Aortic smooth muscle cell (primary cell): Measurements from ENCODE around the gene DPEP1. TPM values are rescaled to one million over a fixed set of nuclear protein-coding genes. Genes with fewer than 3 reads are reported as not detected.

Experiments used
- total RNA-seq: library from RNA; depleted of rRNA; stranded (reverse); fragments of >200 nt; gene quantifications from 2 replicates; pipeline ENCODE4 v1.2.3, GENCODE V29; 2014

DPEP1 gene
- not detected in 2 replicates for total RNA-seq

GRCh38 chr16:89613231-89613953 lies at the start of gene DPEP1:
DPEP1 (plus strand) TSS chr16:89613642; CDS start chr16:89630411, 16,769 bp downstream.

GRCh38 chr16:89575247-89576152 lies 37.9 kb upstream of the DPEP1 start, which contains the start of gene CPNE7:
CPNE7 (plus strand) TSS chr16:89575758; CDS start chr16:89575898, 140 bp downstream.

GRCh38 chr16:89657442-89658220 lies 44.2 kb downstream of the DPEP1 start, which contains the start of the genes CHMP1A and SPATA33:
CHMP1A (minus strand) TSS chr16:89657708; CDS start chr16:89657588, 120 bp downstream.
SPATA33 (plus strand) TSS chr16:89657836; CDS start chr16:89657912, 76 bp downstream.

GRCh38 chr16:89686520-89687091 lies 73.2 kb downstream of the DPEP1 start, which contains the start of gene CDK10:
CDK10 (plus strand) TSS chr16:89686689; CDS start chr16:89686711, 22 bp downstream.

Other genes with a start within 250 kb of the DPEP1 start
- 49.4 and 65.8 TPM in 2 replicates for gene ANKRD11, start 123.1 kb upstream of the DPEP1 start, total RNA-seq
- 109 and 122 TPM in 2 replicates for gene SPG7, start 105.2 kb upstream of the DPEP1 start, total RNA-seq
- 2,119 and 2,522 TPM in 2 replicates for gene RPL13, start 53.0 kb upstream of the DPEP1 start, total RNA-seq
- 8.9 and 12.2 TPM in 2 replicates for gene CPNE7, start 37.9 kb upstream of the DPEP1 start, total RNA-seq
- 75.3 and 94.5 TPM in 2 replicates for gene CHMP1A, start 44.1 kb downstream of the DPEP1 start, total RNA-seq
- 2.5 and 2.8 TPM in 2 replicates for gene SPATA33, start 44.2 kb downstream of the DPEP1 start, total RNA-seq
- gene CDK10, start 73.0 kb downstream of the DPEP1 start, total RNA-seq = 32.9 and 33.2 TPM in 2 replicates
- 8.9 and 13.6 TPM in 2 replicates for gene SPATA2L, start 88.1 kb downstream of the DPEP1 start, total RNA-seq
- gene VPS9D1, start 107.3 kb downstream of the DPEP1 start, total RNA-seq = 7.7 and 9.2 TPM in 2 replicates
- 13.2 and 14.9 TPM in 2 replicates for gene ZNF276, start 107.9 kb downstream of the DPEP1 start, total RNA-seq
- gene FANCA, start 203.0 kb downstream of the DPEP1 start, total RNA-seq = 6.9 and 13.9 TPM in 2 replicates
- gene SPIRE2, start 214.8 kb downstream of the DPEP1 start, total RNA-seq = 0.62 and 0.79 TPM in 2 replicates